Activated CD8-positive, alpha-beta T cell treated with anti-CD3 and anti-CD28 coated beads for 36 hours (primary cell): ENCODE results near the gene LRRC38. TPM values are rescaled to one million over a fixed set of nuclear protein-coding genes. Genes with fewer than 3 reads are reported as not detected.
"Not testable (repeated sequence)": the region's sequence is repeated elsewhere in the genome, so short reads cannot be mapped to it uniquely, and the experiment has no call there.

Experiments
- ATAC-seq: fragments of 200-7000 bp; cut with Tn5 transposase; one replicate; pipeline ENCODE4 v1.10.0; 2021; ENCODE audit warnings: mild to moderate bottlenecking, moderate library complexity
- CTCF ChIA-PET: fragments of 350-600 bp; sonication (Branson Sonifier 250); formaldehyde crosslinking; loops from one replicate; lab custom pipeline; 2021; ENCODE audit warnings: antibody characterized with exemption; lab: Charles Lee
- POLR2A ChIA-PET: fragments of 350-600 bp; sonication (Branson Sonifier 250); formaldehyde crosslinking; loops from one replicate; lab custom pipeline; 2021; ENCODE audit warnings: antibody characterized with exemption; lab: Charles Lee
- DNase-seq: peaks from one replicate; pipeline ENCODE4 v3.0.0-alpha.2; 2020
- H3K27ac Mint-ChIP-seq: one replicate; pipeline ENCODE4 v1.8.0; 2021; ENCODE audit warnings: mild to moderate bottlenecking, mixed read lengths
- H3K27me3 Mint-ChIP-seq: one replicate; pipeline ENCODE4 v1.8.0; 2021; ENCODE audit warnings: mixed read lengths
- H3K36me3 Mint-ChIP-seq: one replicate; pipeline ENCODE4 v1.8.0; 2021; ENCODE audit warnings: low read depth, mixed read lengths
- H3K4me1 Mint-ChIP-seq: one replicate; pipeline ENCODE4 v1.8.0; 2021; ENCODE audit warnings: low read depth, mixed read lengths
- H3K4me3 Mint-ChIP-seq: one replicate; pipeline ENCODE4 v1.8.0; 2021; ENCODE audit warnings: mild to moderate bottlenecking, moderate library complexity, mixed read lengths
- H3K9me3 Mint-ChIP-seq: one replicate; pipeline ENCODE4 v1.8.0; 2021; ENCODE audit warnings: mixed read lengths
- CTCF ChIP-seq: fragments of 200-600 bp; IDR thresholded peaks from one replicate; pipeline ENCODE4 v1.8.0; 2022; ENCODE audit warnings: antibody characterized with exemption, mild to moderate bottlenecking
- intact Hi-C: fragments of 100-400 bp; cut with micrococcal nuclease; formaldehyde crosslinking; loops from one replicate; pipeline ENCODE4 v1.10.0; 2022
- total RNA-seq, 2 experiments: library from RNA; stranded (reverse); gene quantifications; one replicate each; pipeline ENCODE4 v1.2.3, GENCODE V29; 2021

LRRC38 gene
- total RNA-seq, 2 experiments from 2014 or later, result not detected

- Mint-ChIP-seq H3K4me3 (no peak overlapping the region), H3K9me3 (no peaks in the 10 kb centered on the region)
- intact Hi-C loops, result no loop called here
Observed at GRCh38 chr1:13443335-13443979, 70.3 kb downstream of the LRRC38 start.

DNA sequence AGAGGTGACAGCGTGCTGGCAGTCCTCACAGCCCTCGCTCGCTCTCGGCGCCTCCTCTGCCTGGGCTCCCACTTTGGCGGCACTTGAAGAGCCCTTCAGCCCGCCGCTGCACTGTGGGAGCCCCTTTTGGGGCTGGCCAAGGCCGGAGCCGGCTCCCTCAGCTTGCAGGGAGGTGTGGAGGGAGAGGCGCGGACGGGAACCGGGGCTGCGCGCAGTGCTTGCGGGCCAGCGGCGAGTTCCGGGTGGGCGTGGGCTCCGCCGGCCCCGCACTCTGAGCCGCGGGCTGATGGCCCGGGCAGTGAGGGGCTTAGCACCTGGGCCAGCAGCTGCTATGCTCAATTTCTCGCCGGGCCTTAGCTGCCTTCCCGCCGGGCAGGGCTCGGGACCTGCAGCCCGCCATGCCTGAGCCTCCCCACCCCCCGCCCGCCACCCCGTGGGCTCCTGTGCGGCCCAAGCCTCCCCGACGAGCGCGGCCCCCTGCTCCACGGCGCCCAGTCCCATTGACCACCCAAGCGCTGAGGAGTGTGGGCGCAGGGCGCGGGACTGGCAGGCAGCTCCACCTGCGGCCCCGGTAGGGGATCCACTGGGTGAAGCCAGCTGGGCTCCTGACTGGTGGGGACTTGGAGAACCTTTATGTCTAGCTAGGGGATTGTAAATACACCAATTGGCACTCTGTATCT is 74.6 kb downstream of the LRRC38 start:
- CTCF ChIA-PET, DNase-seq, H3K9me3 Mint-ChIP-seq, H3K4me3 Mint-ChIP-seq, H3K36me3 Mint-ChIP-seq, ATAC-seq, H3K27me3 Mint-ChIP-seq, intact Hi-C loops, H3K4me1 Mint-ChIP-seq, POLR2A ChIA-PET, H3K27ac Mint-ChIP-seq: not testable (repeated sequence)

More at GRCh38 chr1:13443335-13443979, 70.3 kb downstream of the LRRC38 start:
- ATAC-seq, result no peak
- H3K27ac Mint-ChIP-seq, result no peak overlapping the region
- ChIA-PET CTCF (no interaction called here), POLR2A (no interaction called here)
- no peaks in the 10 kb centered on the region for H3K4me1 Mint-ChIP-seq
- DNase-seq, result no peak
- H3K27me3 Mint-ChIP-seq, result no peaks in the 10 kb centered on the region
- TF ChIP-seq CTCF, result no peak
- H3K36me3 Mint-ChIP-seq, result no peaks in the 10 kb centered on the region

DNA sequence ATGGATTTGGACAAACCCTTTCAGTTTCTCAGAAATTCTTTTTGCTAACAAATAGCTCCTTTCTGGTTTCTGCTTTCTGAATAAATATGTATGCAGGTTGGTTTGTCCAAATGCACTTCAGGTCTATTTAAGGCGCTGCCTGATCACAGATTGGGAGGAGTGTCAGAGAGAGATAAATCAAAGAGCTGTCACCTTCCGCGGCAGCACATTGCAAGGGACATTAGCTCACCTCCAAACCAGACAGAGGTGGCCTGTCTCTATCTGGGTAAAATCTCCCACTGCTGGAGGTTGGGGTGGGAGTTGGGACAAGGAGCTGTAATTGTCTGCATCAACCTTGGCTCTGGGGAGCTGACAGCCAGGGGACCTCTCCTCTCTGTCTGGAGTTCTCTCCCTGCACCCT is 78.3 kb downstream of the LRRC38 start:
- TF ChIP-seq CTCF, result no peak
- Mint-ChIP-seq H3K27ac (no peak overlapping the region), H3K4me1 (no peaks in the 10 kb centered on the region), H3K9me3 (no peaks in the 10 kb centered on the region), H3K36me3 (no peaks in the 10 kb centered on the region), H3K27me3 (peaks cover 2% of the 10 kb centered on the region), H3K4me3 (no peak overlapping the region)
- no peak for DNase-seq
- ChIA-PET CTCF (interaction anchor here (1.4 kb wide), 1 partner anchor 14 kb away, joined by 4 read pairs; no protein-coding TSS in a partner anchor), POLR2A (no interaction called here)
- intact Hi-C loops, result no loop called here
- ATAC-seq, result no peak

DNA sequence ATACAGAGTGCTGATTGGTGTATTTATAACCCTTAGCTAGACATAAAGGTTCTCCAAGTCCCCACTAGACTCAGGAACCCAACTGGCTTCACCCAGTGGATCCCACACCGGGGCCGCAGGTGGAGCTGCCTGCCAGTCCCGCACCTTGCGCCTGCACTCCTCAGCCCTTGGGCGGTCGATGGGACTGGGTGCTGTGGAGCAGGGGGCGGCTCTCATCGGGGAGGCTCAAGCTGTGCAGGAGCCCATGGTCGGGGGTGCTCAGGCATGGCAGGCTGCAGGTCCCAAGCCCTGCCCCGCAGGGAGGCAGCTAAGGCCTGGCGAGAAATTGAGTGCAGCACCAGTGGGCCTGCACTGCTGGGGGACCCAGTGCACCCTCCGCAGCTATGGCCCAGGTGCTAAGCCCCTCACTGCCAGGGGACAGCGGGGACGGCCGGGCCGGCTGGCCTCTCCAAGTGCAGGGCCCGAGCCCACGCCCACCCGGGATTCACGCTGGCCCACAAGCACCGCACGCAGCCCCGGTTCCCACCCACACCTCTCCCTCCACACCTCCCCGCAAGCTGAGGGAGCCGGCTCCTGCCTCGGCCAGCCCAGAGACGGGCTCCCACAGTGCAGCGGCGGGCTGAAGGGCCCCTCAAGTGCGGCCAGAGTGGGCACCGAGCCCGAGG is 80.0 kb downstream of the LRRC38 start:
- intact Hi-C loops, POLR2A ChIA-PET, DNase-seq: not testable (repeated sequence)

GRCh38 chr1:13432251-13432650 is 81.6 kb downstream of the LRRC38 start:
- H3K36me3 Mint-ChIP-seq, result no peaks in the 10 kb centered on the region
- H3K4me3 Mint-ChIP-seq, result no peak overlapping the region
- H3K27me3 Mint-ChIP-seq, result peaks cover 3% of the 10 kb centered on the region
- no peak for TF ChIP-seq CTCF
- H3K9me3 Mint-ChIP-seq, result no peaks in the 10 kb centered on the region
- DNase-seq (no peak), ATAC-seq (no peak)
- H3K27ac Mint-ChIP-seq, result no peak overlapping the region
- POLR2A ChIA-PET, result no interaction called here
- intact Hi-C loops, result no loop called here
- CTCF ChIA-PET, result no interaction called here
- H3K4me1 Mint-ChIP-seq, result no peaks in the 10 kb centered on the region

More for the DNA sequence above, 80.0 kb downstream of the LRRC38 start:
- ATAC-seq, H3K27me3 Mint-ChIP-seq, H3K9me3 Mint-ChIP-seq, CTCF ChIA-PET, H3K4me1 Mint-ChIP-seq, H3K36me3 Mint-ChIP-seq, H3K4me3 Mint-ChIP-seq, H3K27ac Mint-ChIP-seq: not testable (repeated sequence)

- DNase-seq (no peak), ATAC-seq (no peak)
- Mint-ChIP-seq H3K9me3 (no peaks in the 10 kb centered on the region), H3K4me3 (no peak overlapping the region), H3K27ac (no peak overlapping the region), H3K27me3 (peaks cover 1% of the 10 kb centered on the region), H3K36me3 (no peaks in the 10 kb centered on the region), H3K4me1 (no peaks in the 10 kb centered on the region)
- no peak for TF ChIP-seq CTCF
- CTCF ChIA-PET, result no interaction called here
- intact Hi-C loops, result no loop called here
- POLR2A ChIA-PET, result no interaction called here
Observed at GRCh38 chr1:13430495-13430894, 83.3 kb downstream of the LRRC38 start.
